ENCODE results near the gene MEI1.
"Not testable (repeated sequence)": the region's sequence is repeated elsewhere in the genome, so short reads cannot be mapped to it uniquely, and the experiment has no call there.

The MEI1 gene, protein sequence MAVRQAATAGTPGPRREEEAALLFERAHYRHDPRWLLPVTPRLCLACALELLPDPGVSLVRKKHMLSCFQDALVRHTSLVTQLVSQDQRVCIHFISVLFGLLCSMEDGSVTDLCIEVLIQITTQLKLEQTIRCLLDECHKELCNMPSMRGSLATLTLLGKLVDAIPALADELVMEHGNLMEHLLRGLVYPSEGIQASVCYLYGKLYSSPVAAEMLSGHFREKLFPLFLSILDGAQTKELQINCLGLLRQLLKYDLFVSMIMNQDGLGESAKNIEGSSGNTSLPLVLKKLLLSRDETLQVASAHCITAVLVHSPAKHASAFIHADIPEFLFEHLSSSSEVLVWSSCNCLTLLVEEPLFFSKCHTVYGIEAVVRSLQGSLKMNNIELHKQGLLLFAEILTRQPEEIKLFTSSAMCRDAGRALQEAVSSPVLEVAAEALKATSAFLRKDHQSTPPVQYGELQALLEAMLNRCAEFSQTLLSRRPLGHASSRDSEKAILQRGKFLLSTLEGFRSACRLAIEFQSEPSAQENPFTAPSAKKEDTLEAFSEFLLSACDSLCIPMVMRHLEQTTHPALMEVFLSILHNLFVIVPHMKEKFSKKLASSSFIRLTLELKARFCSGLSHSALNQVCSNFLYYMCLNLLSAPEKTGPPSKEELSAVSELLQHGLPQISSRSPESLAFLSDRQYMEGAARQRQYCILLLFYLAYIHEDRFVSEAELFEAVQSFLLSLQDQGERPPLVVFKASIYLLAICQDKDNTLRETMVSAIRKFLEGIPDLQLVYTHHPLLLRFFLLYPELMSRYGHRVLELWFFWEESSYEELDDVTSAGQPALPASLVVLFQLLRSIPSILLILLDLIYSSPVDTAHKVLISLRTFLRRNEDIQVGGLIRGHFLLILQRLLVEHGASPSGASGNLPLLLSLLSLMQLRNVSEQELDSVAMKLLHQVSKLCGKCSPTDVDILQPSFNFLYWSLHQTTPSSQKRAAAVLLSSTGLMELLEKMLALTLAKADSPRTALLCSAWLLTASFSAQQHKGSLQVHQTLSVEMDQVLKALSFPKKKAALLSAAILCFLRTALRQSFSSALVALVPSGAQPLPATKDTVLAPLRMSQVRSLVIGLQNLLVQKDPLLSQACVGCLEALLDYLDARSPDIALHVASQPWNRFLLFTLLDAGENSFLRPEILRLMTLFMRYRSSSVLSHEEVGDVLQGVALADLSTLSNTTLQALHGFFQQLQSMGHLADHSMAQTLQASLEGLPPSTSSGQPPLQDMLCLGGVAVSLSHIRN

GRCh38 chr22:41699264-41700107 lies at the start of gene MEI1:
Gene MEI1 (plus strand): TSS chr22:41699503. CDS start chr22:41699539, 36 bp downstream.
- ATAC-seq: peak; percentile 77 to 81

GRCh38 chr22:41650229-41650628 lies 49.1 kb upstream of the MEI1 start:
- ATAC-seq: no peak

DNA sequence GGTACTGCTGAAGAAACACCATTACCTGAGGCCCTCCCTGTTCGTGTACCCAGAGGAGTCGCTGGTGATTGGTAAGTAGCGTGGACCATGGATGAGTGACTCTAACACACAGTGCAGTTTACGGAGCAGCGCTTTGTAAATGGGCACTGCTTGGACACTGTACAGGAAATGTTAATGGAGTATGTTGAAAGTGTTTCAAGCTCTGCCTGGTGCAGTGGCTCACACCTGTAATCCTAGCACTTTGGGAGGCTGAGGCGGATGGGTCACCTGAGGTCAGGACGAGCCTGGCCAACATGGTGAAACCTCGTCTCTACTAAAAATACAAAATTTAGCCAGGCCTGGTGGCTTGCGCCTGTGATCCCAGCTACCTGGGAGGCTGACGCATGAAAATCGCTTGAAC lies 48.5 kb upstream of the MEI1 start:
- no peak for ATAC-seq

GRCh38 chr22:41654322-41654721 lies 45.0 kb upstream of the MEI1 start:
- ATAC-seq: no peak

- ATAC-seq: no peak
Measured at GRCh38 chr22:41656556-41656955, 42.7 kb upstream of the MEI1 start.

DNA sequence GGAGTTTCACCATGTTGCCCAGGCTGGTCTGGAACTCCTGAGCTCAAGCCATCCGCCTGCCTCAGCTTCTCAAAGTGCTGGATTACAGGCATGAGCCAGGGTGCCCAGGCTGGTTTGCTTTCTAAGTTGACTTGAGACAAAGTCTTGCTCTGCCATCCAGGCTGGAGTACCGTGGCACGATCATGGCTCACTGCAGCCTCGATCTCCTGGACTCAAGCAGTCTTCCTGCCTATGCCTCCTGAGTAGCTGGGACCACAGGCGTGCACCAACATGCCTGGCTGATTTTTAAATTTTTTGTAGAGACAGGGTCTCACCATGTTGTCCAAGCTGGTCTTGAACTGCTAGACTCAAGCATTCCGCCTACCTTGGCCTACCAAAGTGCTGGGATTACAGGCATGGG lies 41.6 kb upstream of the MEI1 start:
- no peak for ATAC-seq

DNA sequence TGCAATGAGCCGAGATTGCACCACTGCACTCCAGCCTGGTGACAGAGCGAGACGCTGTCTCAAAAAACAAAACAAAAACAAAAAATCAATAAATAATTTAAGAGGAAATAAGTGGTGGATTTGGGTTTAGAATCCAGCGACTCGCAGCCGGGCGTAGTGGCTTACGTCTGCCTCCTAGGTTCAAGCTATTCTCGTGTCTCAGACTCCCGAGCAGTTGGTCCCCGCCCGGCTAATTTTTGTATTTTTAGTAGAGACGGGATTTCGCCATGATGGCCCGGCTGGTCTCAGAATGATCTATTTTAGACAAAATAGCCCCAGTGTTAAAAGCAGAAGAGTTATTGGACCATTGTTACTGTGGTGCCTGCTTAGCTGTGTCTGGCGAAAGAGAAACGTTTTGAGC lies 40.4 kb upstream of the MEI1 start:
- no peak for ATAC-seq

- no peak for ATAC-seq
Measured at GRCh38 chr22:41659941-41660340, 39.4 kb upstream of the MEI1 start.

DNA sequence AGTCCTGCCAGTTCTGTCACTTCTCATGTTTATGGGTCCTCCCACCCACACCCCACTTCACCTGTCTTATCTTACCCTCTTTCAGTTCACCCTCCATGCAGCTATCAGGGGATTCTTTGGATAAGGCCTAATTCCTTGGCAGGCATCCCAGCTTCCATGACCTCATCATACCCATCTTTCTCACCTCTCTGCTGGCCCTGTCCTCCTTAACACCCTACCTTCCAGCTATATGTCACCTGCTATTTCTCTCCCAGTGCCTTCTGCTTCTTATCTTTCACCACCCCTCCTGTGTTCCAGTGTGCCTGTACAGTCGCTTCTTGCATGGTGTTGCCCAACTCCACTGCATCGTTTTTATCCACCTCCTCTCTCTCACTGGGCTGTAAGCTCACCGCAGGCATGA lies 38.9 kb upstream of the MEI1 start:
- ATAC-seq: no peak

DNA sequence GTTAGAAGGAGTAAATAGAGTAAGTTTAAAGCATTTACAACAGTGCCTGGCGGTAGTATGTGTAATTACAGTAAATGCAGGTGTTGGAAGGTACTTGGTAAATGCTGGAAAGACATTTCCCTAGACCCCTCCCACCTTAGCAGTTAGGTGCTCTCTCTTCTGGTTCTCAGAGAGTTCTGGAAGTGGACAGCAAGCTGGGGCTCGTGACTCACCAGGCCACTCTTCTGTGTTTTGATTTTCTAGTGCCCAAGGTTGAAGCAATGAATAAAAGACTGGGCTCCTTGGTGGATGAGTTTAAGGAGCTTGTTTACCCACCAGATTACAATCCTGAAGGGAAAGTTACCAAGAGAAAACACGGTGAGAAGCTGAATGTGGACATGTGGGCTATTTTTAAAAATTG lies 38.2 kb upstream of the MEI1 start:
- ATAC-seq: no peak

GRCh38 chr22:41661713-41662112 lies 37.6 kb upstream of the MEI1 start:
- no peak for ATAC-seq

DNA sequence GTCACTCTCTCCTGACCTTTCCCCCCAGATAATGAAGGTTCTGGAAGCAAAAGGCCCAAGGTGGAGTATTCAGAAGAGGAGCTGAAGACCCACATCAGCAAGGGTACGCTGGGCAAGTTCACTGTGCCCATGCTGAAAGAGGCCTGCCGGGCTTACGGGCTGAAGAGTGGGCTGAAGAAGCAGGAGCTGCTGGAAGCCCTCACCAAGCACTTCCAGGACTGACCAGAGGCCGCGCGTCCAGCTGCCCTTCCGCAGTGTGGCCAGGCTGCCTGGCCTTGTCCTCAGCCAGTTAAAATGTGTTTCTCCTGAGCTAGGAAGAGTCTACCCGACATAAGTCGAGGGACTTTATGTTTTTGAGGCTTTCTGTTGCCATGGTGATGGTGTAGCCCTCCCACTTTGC lies 35.7 kb upstream of the MEI1 start:
- ATAC-seq: not testable (repeated sequence)

DNA sequence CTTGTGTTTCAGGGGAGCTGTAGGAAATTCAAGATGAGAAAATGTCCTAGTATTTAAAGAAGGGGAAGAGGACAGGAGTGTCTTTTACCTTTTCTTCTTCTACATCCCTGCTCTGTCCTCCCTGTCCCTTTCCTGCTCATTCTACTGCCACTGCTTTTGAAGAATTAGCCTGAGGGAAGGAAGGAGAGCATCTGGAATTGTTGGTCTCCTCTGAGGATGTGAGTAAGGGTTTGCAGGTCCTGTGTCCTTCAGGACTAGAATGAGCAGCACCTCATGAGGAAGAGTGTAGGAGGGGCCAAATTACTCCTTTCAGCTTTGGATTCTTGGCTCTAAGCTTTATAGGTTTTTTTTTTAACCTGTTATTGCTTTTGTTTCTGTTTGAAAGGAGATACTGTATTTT lies 34.8 kb upstream of the MEI1 start:
- ATAC-seq: no peak

GRCh38 chr22:41664951-41665350 lies 34.4 kb upstream of the MEI1 start:
- no peak for ATAC-seq

- no peak for ATAC-seq
Measured at GRCh38 chr22:41668971-41669911, 30.1 kb upstream of the MEI1 start.

GRCh38 chr22:41672096-41672495 lies 27.2 kb upstream of the MEI1 start:
- ATAC-seq: not testable (repeated sequence)

DNA sequence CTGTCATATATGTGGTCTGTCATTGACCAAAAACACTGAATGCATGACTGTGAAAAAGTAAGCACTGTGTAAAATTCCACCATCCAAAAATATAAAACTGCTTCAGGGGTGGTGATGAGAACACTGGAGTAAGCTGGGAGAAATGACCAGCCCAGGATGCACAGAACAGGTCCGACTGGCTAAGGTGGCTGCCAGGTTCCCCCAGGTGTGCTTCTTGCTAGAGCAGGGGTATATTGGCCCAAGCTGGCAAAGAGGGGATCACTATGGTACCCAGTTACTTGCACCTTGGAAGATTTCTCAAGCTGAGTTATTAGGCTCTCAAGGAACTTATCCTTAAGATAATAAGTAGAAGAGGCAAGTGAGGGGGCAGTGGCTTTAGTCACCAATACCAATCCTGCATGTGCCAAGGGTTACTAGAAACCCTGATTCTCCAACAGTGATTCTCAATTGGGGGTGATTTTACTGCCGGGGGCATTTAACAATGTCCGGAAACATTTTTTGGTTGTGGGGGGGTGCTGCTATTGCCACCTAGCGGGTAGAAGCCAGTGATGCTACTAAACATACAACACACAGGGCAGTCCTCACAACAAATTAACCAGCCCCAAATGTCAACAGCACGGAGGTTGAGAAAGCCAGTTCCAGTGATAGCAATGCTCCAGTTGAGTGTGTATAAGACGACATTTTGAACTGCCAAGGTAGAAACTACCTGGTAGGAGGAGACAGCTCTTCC lies 26.4 kb upstream of the MEI1 start:
- ATAC-seq: no peak

DNA sequence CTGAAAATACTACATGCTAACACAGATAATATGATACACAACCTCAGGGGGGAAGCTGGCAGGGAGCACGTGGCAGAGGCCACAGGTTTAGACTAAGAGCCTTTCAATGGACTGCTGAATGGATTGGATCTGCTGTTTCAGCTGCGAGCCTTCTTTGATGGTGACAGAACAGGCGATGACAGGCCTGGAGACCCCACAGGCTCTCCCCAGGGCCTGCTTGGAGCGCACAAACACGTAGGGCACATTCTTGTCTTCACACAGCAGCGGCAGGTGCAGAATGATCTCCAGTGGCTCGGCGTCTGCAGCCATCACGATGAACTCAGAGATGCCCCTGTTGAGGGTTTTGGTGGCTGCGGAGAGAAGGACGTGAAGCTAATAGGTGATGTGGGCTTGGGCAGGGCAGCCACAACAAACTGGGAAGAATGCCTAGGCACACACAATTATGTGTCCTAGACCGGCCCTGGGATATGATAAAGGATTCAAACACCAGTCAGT lies 24.4 kb upstream of the MEI1 start:
- ATAC-seq: no peak

- ATAC-seq: no peak
Measured at GRCh38 chr22:41676134-41676533, 23.2 kb upstream of the MEI1 start.

DNA sequence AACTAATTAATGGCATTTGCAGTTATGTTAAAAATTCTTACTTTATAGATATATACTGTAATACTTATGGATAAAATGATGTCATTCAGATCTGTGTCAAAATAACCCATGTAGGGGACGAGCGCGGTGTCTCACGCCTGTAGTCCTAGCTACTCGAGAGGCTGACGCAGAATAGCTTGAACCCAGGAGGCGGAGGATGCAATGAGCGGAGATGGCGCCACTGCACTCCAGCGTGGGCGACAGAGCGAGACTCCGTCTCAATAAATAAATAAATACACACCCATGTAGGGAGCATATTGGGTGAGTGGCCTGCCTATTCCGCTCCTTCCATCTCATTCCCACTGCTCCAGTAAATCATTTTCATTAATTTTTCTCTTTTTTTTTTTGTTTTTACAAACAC lies 17.7 kb upstream of the MEI1 start:
- peak in 1 of 2 donors; percentile 30 for ATAC-seq
